ENCODE data around the gene SIAH1.

DNA sequence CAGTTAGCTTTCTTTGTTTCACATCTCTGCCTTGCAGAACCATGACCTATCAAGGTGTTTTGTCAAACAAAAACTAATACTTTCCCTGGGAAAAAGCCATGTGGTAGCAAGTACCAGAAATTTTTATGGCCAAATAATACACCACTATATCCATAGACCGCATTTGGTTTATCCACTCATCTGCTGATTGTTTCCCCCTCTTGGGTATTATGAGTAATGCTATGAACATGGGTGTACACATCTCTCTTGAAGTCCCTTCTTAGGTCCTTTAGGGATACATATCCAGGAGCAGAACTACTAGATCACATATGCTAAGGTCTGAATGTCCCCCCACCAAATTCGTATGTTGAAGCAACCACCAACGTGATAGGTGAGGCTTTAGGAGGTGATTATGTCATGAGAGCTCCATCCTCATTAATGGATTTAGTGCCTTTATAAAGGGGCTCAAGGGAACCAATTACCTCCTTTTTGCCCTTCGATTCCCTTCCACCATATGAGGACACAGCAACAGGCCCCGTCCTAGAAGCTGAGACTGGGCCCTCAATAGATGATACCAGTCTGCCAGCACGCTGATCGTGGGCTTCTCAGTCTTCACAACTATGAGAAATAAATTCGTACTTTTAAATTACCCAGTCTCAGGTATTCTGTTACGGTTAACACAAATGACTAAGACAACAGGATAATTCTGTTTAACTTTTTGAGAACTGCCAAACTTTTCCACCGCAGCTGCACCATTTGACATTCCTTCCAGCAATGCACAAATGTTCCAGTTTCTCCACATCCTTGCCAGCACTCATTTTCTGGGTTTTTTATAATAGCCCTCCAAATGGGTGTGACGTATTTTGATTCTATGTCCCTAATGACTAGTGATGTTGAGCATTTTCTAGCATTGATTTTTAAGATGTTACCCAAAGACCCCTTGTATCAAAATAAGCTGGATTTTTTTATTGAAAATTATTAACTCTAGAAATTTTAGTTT lies 30.0 kb downstream of the SIAH1 start:
- TF ChIP-seq CTCF (IDR thresholded peaks at IDR 0.05; ENCODE audit: insufficient read depth, low read depth, low read length) (no peak), EZH2 (IDR thresholded peaks at IDR 0.05; ENCODE audit: insufficient read depth, low read length) (no peak)
